CD14-positive monocyte (primary cell): ENCODE results near the gene MYO1H. TPM values are rescaled to one million over a fixed set of nuclear protein-coding genes. Genes with fewer than 3 reads are reported as not detected.
"Not testable (repeated sequence)": the region's sequence is repeated elsewhere in the genome, so short reads cannot be mapped to it uniquely, and the experiment has no call there.

ENCODE experiments used
- DNase-seq, 3 donors: peaks; one replicate each; pipeline ENCODE4 v3.0.0-alpha.2; 2011 to 2022
- H2AFZ ChIP-seq: 2 replicates; pipeline ENCODE4 v1.6.0; 2012; ENCODE audit warnings: mild to moderate bottlenecking, low read depth, low read length, inconsistent platforms; ENCODE audit not compliant: insufficient read depth, poor library complexity, severe bottlenecking
- H3K27ac ChIP-seq, 2 donors: 1 replicate in 1 of 2; 2 replicates in 1 of 2; pipeline ENCODE4 v1.5.1; 2012 to 2013; ENCODE audit warnings: low read length in 2 of 2, control low read depth in 1 of 2, inconsistent platforms in 1 of 2, low read depth in 1 of 2, mild to moderate bottlenecking in 1 of 2
- H3K27me3 ChIP-seq, 2 donors: one replicate each; pipeline versions ENCODE4 v1.6.0 to v1.6.1; 2011 to 2013; ENCODE audit warnings: low read length in 2 of 2; ENCODE audit not compliant: control insufficient read depth in 2 of 2, insufficient read depth in 2 of 2
- H3K36me3 ChIP-seq, 2 donors: replicated peaks in 1 of 2; 1 replicate in 1 of 2; 2 replicates in 1 of 2; pipeline versions ENCODE4 v1.5.1 to v1.6.1; 2012 to 2013; ENCODE audit warnings: low read length in 2 of 2, control low read depth in 1 of 2, inconsistent platforms in 1 of 2, mild to moderate bottlenecking in 1 of 2; ENCODE audit not compliant: insufficient read depth in 2 of 2, control insufficient read depth in 1 of 2
- H3K4me1 ChIP-seq, 2 donors: 1 replicate in 1 of 2; 2 replicates in 1 of 2; pipeline versions ENCODE4 v1.5.1 to v1.6.1; 2012 to 2013; ENCODE audit warnings: low read length in 2 of 2, control low read depth in 1 of 2, inconsistent platforms in 1 of 2, mild to moderate bottlenecking in 1 of 2, moderate library complexity in 1 of 2; ENCODE audit not compliant: insufficient read depth in 2 of 2, control insufficient read depth in 1 of 2
- H3K4me2 ChIP-seq: replicated peaks from 2 replicates; pipeline ENCODE3; 2012; ENCODE audit warnings: low read length, moderate library complexity, mild to moderate bottlenecking; ENCODE audit not compliant: poor library complexity, severe bottlenecking; ENCODE audit errors: extremely low read depth
- H3K4me3 ChIP-seq, 3 experiments: fragments of 200-600 bp in 1 of 3; sonication (generic) in 1 of 3; replicated peaks in 1 of 3; 1 replicate in 2 of 3; 2 replicates in 1 of 3; pipeline ENCODE4 v1.5.1; 2011 to 2013; ENCODE audit warnings: low read length in 3 of 3, mild to moderate bottlenecking in 3 of 3, control low read depth in 2 of 3, low read depth in 2 of 3, inconsistent platforms in 1 of 3, moderate library complexity in 1 of 3
- H3K79me2 ChIP-seq: 2 replicates; pipeline ENCODE4 v1.6.0; 2012; ENCODE audit warnings: mild to moderate bottlenecking, control low read depth, inconsistent platforms, low read length, moderate library complexity; ENCODE audit not compliant: insufficient read depth
- H3K9ac ChIP-seq: 2 replicates; pipeline ENCODE4 v1.6.0; 2017; ENCODE audit warnings: low read length, mild to moderate bottlenecking; ENCODE audit not compliant: insufficient read depth, poor library complexity, severe bottlenecking
- H3K9me3 ChIP-seq, 2 donors: replicated peaks in 1 of 2; 1 replicate in 1 of 2; 2 replicates in 1 of 2; pipeline versions ENCODE4 v1.5.1 to v1.6.1; 2012 to 2013; ENCODE audit warnings: low read length in 2 of 2, control low read depth in 1 of 2; ENCODE audit not compliant: control insufficient read depth in 1 of 2, insufficient read depth in 1 of 2
- H4K20me1 ChIP-seq: 2 replicates; pipeline ENCODE4 v1.6.0; 2012; ENCODE audit warnings: mild to moderate bottlenecking, low read length, control low read depth, moderate library complexity; ENCODE audit not compliant: insufficient read depth
- H3K27ac Mint-ChIP-seq, 7 donors: one replicate each; pipeline ENCODE4 v1.8.0; 2020; ENCODE audit warnings: mild to moderate bottlenecking in 7 of 7, mixed read lengths in 7 of 7, moderate library complexity in 6 of 7, inconsistent platforms in 2 of 7
- H3K27me3 Mint-ChIP-seq, 3 donors: one replicate each; pipeline ENCODE4 v1.8.0; 2021 to 2022; ENCODE audit warnings: low read depth in 3 of 3, mild to moderate bottlenecking in 3 of 3, mixed read lengths in 3 of 3, moderate library complexity in 3 of 3, inconsistent platforms in 1 of 3
- H3K36me3 Mint-ChIP-seq, 2 donors: one replicate each; pipeline ENCODE4 v1.8.0; 2020; ENCODE audit warnings: mixed read lengths in 2 of 2, inconsistent platforms in 1 of 2, mild to moderate bottlenecking in 1 of 2
- H3K4me1 Mint-ChIP-seq: one replicate; pipeline ENCODE4 v1.8.0; 2020; ENCODE audit warnings: mild to moderate bottlenecking, mixed read lengths
- H3K4me3 Mint-ChIP-seq, 2 donors: one replicate each; pipeline ENCODE4 v1.8.0; 2020; ENCODE audit warnings: mild to moderate bottlenecking in 2 of 2, mixed read lengths in 2 of 2, moderate library complexity in 1 of 2
- H3K9me3 Mint-ChIP-seq, 7 donors: one replicate each; pipeline ENCODE4 v1.8.0; 2020 to 2022; ENCODE audit warnings: mixed read lengths in 7 of 7, mild to moderate bottlenecking in 6 of 7, moderate library complexity in 6 of 7, inconsistent platforms in 2 of 7
- CTCF ChIP-seq: fragments of 200-600 bp; IDR thresholded peaks from one replicate; pipeline ENCODE4 v1.8.0; 2022; ENCODE audit warnings: antibody characterized with exemption, mild to moderate bottlenecking
- WGBS: methylation state at CpG from one replicate; pipeline ENCODE4 v1.1.5; 2013; ENCODE audit warnings: missing lambda C conversion rate; ENCODE audit not compliant: insufficient coverage; 5-methylcytosine and 5-hydroxymethylcytosine counted together
- intact Hi-C, 2 donors: fragments of 100-400 bp; cut with micrococcal nuclease; formaldehyde crosslinking; loops; one replicate each; pipeline versions ENCODE4 v1.15.0 to v1.15.1; 2023
- polyA plus RNA-seq, 3 donors: library from polyadenylated mRNA; depleted of rRNA in 1 of 3; unstranded in 2 of 3; stranded (reverse) in 1 of 3; fragments of 300-500 nt in 2 of 3; fragments of >200 nt in 1 of 3; fragmentation: Illumina TruSeq in 2 of 3; gene quantifications; 1 replicate in 2 of 3; 2 replicates in 1 of 3; pipeline ENCODE4 v1.2.3, GENCODE V29; 2012 to 2021

Gene MYO1H
- polyA plus RNA-seq, 3 donors = not detected

- Mint-ChIP-seq H3K9me3 (peaks cover 0 to 2% (median 0%) of the 10 kb centered on the region in 7 donors), H3K36me3 (no peaks in the 10 kb centered on the region), H3K4me1 (peaks cover 3% of the 10 kb centered on the region), H3K27me3 (peaks cover 0 to 8% (median 1%) of the 10 kb centered on the region in 3 donors), H3K27ac (no peak overlapping the region), H3K4me3 (no peak overlapping the region)
- 73% methylated on average over 3 of the region's 7 CpGs for WGBS
- Histone ChIP-seq H2AFZ (no peak overlapping the region), H3K79me2 (no peaks in the 10 kb centered on the region), H3K9ac (no peak overlapping the region), H4K20me1 (no peaks in the 10 kb centered on the region), H3K9me3 (no peaks in the 10 kb centered on the region), H3K4me3 (no peak overlapping the region), H3K4me2 (no peak overlapping the region), H3K36me3 (no peaks in the 10 kb centered on the region), H3K4me1 (no peaks in the 10 kb centered on the region), H3K27ac (no peak overlapping the region), H3K27me3 (no peaks in the 10 kb centered on the region)
- intact Hi-C loops = no loop called here
- TF ChIP-seq CTCF = no peak
- DNase-seq = no peak
Observed at GRCh38 chr12:109436188-109436560, 88.5 kb downstream of the MYO1H start.

- intact Hi-C loops = no loop called here
Observed at GRCh38 chr12:109439181-109439580, 91.5 kb downstream of the MYO1H start.

GRCh38 chr12:109439951-109440350 lies 92.3 kb downstream of the MYO1H start:
- intact Hi-C loops, H3K27ac Mint-ChIP-seq, H4K20me1 ChIP-seq, H3K4me1 Mint-ChIP-seq, H3K9ac ChIP-seq, H3K9me3 Mint-ChIP-seq, H3K4me2 ChIP-seq, H3K79me2 ChIP-seq, H2AFZ ChIP-seq, H3K27ac ChIP-seq, H3K9me3 ChIP-seq, DNase-seq, H3K4me3 ChIP-seq, H3K4me3 Mint-ChIP-seq, H3K27me3 ChIP-seq, H3K4me1 ChIP-seq, H3K27me3 Mint-ChIP-seq, H3K36me3 ChIP-seq: not testable (repeated sequence)
- peaks cover 5 to 14% of the 10 kb centered on the region in 2 donors for H3K36me3 Mint-ChIP-seq
- WGBS = 97% methylated on average over 12 of the region's 13 CpGs

More at GRCh38 chr12:109439181-109439580, 91.5 kb downstream of the MYO1H start:
- H3K9me3 Mint-ChIP-seq = peaks cover 0 to 2% (median 0%) of the 10 kb centered on the region in 7 donors
- no peaks in the 10 kb centered on the region for H3K4me1 ChIP-seq
- peaks cover 0 to 2% (median 0%) of the 10 kb centered on the region in 3 donors for H3K27me3 Mint-ChIP-seq
- H3K27ac Mint-ChIP-seq = no peak overlapping the region
- H3K79me2 ChIP-seq = no peaks in the 10 kb centered on the region
- no peaks in the 10 kb centered on the region for H3K4me1 Mint-ChIP-seq
- peaks cover 0 to 7% of the 10 kb centered on the region in 2 donors for H3K36me3 Mint-ChIP-seq
- no peaks in the 10 kb centered on the region for H4K20me1 ChIP-seq
- H3K27ac ChIP-seq = no peak overlapping the region
- WGBS = 90% methylated on average over 2 of the region's 6 CpGs
- no peak overlapping the region for H2AFZ ChIP-seq
- H3K27me3 ChIP-seq = no peaks in the 10 kb centered on the region
- no peak for DNase-seq
- no peaks in the 10 kb centered on the region for H3K9me3 ChIP-seq
- no peak overlapping the region for H3K4me3 Mint-ChIP-seq
- H3K36me3 ChIP-seq = peaks cover 0 to 5% of the 10 kb centered on the region in 2 donors
- H3K4me2 ChIP-seq = no peak overlapping the region
- H3K4me3 ChIP-seq = no peak overlapping the region
- H3K9ac ChIP-seq = no peak overlapping the region
- TF ChIP-seq CTCF = no peak
